GM12872 (cell line): ENCODE results near the gene GRAMD1C.

Experiments used
- TF ChIP-seq, protein P1 (sequence below): IDR thresholded peaks from 3 replicates; pipeline ENCODE4 v1.5.1; 2011; ENCODE audit warnings: low read depth, mild to moderate bottlenecking, low read length, moderate library complexity; ENCODE audit not compliant: insufficient read depth

The GRAMD1C gene

GRCh38 chr3:113896930-113897329 lies 58.3 kb downstream of the GRAMD1C start:
- TF ChIP-seq, protein P1, sequence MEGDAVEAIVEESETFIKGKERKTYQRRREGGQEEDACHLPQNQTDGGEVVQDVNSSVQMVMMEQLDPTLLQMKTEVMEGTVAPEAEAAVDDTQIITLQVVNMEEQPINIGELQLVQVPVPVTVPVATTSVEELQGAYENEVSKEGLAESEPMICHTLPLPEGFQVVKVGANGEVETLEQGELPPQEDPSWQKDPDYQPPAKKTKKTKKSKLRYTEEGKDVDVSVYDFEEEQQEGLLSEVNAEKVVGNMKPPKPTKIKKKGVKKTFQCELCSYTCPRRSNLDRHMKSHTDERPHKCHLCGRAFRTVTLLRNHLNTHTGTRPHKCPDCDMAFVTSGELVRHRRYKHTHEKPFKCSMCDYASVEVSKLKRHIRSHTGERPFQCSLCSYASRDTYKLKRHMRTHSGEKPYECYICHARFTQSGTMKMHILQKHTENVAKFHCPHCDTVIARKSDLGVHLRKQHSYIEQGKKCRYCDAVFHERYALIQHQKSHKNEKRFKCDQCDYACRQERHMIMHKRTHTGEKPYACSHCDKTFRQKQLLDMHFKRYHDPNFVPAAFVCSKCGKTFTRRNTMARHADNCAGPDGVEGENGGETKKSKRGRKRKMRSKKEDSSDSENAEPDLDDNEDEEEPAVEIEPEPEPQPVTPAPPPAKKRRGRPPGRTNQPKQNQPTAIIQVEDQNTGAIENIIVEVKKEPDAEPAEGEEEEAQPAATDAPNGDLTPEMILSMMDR, result no peak

DNA sequence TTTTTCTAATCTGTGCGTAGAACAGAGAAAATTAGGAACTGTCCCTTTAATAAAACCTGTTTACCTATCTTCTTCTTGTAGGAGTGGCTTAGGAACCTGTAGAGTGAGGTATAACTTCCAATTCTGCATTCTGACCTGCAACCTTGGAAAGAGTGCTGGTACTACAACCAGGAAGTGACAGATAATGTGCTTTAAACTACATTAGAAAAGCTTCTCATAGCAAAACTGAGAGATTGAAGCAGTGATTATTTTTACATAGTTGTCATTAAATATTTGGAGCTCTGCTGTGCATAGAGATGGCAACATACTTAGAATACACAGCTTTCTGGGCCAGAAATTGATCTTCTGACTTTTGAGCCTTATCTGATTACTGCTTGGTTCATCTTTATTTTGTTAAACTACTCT lies 58.8 kb downstream of the GRAMD1C start:
- TF ChIP-seq, protein P1, result no peak

DNA sequence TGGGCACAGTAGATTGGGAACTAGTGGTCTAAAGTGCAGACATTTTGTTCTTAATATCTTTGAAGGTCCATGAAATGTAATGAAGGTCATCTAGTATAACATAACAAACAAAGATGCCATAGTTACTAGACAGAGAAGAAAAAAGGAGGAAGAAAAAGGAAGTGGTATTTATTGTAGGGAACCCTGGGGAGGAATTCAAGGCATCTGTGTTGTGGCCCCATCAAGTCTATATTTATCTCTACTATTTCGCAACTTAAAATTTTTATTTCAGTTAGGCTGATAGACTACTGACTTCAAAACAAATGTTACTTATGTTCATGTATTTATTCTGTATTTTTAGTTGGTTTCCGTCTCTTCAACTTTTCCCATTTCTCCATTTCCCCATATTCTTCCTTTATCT lies 60.3 kb downstream of the GRAMD1C start:
- TF ChIP-seq, protein P1, result no peak

- TF ChIP-seq, protein P1, result no peak
These were observed 68.1 kb downstream of the GRAMD1C start for GRCh38 chr3:113906568-113907140.

DNA sequence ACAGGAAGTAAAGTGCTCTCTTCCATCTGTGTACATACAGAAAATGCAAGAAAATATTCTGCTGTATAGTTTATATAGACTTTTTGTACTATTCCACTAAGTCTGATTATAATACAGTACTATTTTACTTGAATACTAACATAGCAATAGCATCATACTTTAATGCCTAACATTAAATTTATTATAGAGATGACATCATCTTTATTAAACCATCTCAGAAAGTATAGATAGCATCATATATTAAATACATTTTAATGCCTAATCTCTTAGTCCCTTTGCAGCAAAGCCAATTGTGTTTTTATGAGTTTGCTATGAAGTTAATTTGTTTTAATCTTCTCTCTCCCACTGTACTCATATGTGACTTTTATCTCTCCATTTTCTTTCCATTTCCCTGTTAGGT lies 69.5 kb downstream of the GRAMD1C start:
- TF ChIP-seq, protein P1, result no peak

DNA sequence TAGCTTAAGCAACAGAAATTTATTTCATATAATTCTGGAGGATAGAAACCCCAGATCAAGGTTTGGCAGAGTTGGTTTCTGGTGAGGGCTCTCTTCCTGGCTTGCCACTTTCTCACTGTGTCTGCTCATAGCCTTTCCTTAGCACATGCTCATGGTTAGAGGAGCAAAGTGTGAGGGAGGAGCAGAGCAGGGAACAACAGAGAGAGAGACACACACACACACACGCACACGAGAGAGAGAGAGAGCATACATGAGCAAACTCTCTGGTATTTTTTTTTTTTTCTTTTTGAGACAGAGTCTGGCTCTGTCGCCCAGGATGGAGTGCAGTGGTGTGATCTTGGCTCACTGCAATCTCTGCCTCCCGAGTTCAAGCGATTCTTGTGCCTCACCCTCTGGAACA lies 72.4 kb downstream of the GRAMD1C start:
- TF ChIP-seq, protein P1, result no peak

DNA sequence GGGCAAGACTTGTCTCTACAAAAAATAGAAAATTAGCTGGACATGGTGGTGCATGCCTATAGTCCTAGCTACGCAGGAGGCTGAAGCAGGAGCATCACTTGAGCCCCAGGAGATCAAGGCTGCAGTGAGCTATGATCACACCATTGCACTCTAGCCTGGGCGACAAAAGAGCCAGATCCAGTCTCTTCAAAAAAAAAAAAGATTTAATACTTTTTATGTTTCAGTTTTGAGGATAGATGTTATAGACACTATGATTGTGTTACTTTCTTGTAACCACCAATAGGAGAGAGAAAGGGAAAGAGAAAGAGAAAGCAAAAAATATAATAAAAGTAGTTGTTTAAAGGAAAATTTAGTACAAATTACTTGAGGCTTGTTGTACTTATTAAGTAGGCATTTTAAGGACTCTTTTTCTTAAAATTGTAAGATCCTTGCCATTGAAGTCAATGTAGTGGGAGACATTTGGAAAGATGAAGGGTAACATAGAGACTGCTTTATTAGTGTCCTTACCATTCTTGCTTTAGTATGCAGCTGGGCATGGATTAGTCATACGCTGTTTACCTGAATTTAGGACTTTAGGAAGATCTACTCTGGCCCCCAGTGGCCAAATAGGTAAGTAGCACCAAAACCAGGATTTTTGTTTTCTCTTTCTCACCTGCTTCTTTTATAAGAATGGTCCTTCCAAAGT lies 74.1 kb downstream of the GRAMD1C start:
- TF ChIP-seq, protein P1, result peak; percentile 78
